Heart left ventricle (tissue), 13 donors: ENCODE data around the gene DGKA.

Experiments used
- CTCF ChIP-seq, 12 donors: fragments of 200-600 bp; sonication (generic) in 4 of 12; IDR thresholded peaks; one replicate each; pipeline versions ENCODE4 v1.5.0 to v1.8.0; 2018 to 2022; ENCODE audit warnings: antibody characterized with exemption in 12 of 12, mild to moderate bottlenecking in 5 of 12
- POLR2A ChIP-seq, 2 donors: fragments of 450-650 bp; IDR thresholded peaks; one replicate each; pipeline ENCODE4 v1.6.1; 2017; ENCODE audit warnings: antibody characterized with exemption in 2 of 2, mild to moderate bottlenecking in 2 of 2, moderate library complexity in 2 of 2
- donor health status: ischemic (EF 13 %, LVEDD 7.1; RV severe dilation, severe dysfunction).
- donor health status: DM: no; HTN: yes; CAD: no.
- donor health status: DM: no; HTN: no; CAD: no.
- donor health status: ischemic (EF 25% LVEDD 6.9; RV normal size, moderate dysfunction).
- donor health status: ischemic (EF 25% LVEDD 5.7; RV mildly dilated, moderate dysfunction).
- donor health status: ischemic (EF 35%, LVEDD 5.7; RV mildly dilated, moderate dysfunction).
- donor health status: nonischemic (EF 11% LVEDD 7.7; RV severe dilation, severe dysfunction).
- donor health status: DM: yes; HTN: yes; CAD: no.
- donor health status: PGD.
- donor health status: ischemic (EF 29% LVEDD 5.4; RV normal size, mild dysfunction).
- donor health status: nonischemic (EF 23%, LVEDD 6.1; RV moderate dilation, normal function).

GRCh38 chr12:55906056-55906455, 24.9 kb upstream of the DGKA start:
- TF ChIP-seq CTCF (IDR thresholded peaks at IDR 0.05) (no peak), POLR2A (IDR thresholded peaks at IDR 0.05) (no peak)
